Measurements from ENCODE around the gene DOCK6. TPM values are rescaled to one million over a fixed set of nuclear protein-coding genes. Genes with fewer than 3 reads are reported as not detected.
A peak's percentile ranks its signal among the peaks of the same experiment; 100 is the strongest.

DOCK6 gene
- total and polyA plus RNA-seq, 2 of the 13 experiments (the other 11 are each of a cell fraction or from before 2014, with no cell fraction given) = 5.4 to 38.1 TPM

- ATAC-seq (no peak), DNase-seq (ENCODE audit: low spot score) (no peak), FAIRE-seq (no peak)
- H3K79me2 ChIP-seq (ENCODE audit: insufficient read depth, low read length) = no peaks in the 10 kb centered on the region
- no peak overlapping the region for H3K27ac ChIP-seq (ENCODE audit: extremely low read length, insufficient read depth, low read length)
- peak overlapping the region; percentile 78 for H3K4me2 ChIP-seq (ENCODE audit: low read depth, low read length)
- no peaks in the 10 kb centered on the region for H3K36me3 ChIP-seq (replicated peaks in 1 of 2; ENCODE audit: control insufficient read depth in 1 of 2, insufficient read depth in 2 of 2, low read length in 2 of 2)
- no peaks in the 10 kb centered on the region for H4K20me1 ChIP-seq (ENCODE audit: insufficient read depth, low read length)
- peaks cover 53% of the 10 kb centered on the region for H3K4me1 ChIP-seq (ENCODE audit: insufficient read depth, low read length)
- in situ Hi-C loops (cut with HindIII; ENCODE audit: extremely low pct_ligation_motif_present, low pct_unique_long_range_greater_than_20kb) (no loop called here), intact Hi-C loops (cut with micrococcal nuclease; ENCODE audit: unreplicated experiment) (no loop called here)
- CTCF ChIA-PET (ENCODE audit: low intra/inter-chr PET ratio, low total read pairs) = no interaction called here
- POLR2A ChIA-PET = interaction anchor here (1.0 kb wide), 1 partner anchor 25 kb away, joined by 3 read pairs; no protein-coding TSS in a partner anchor
- H3K9me3 ChIP-seq (ENCODE audit: low read length) = no peaks in the 10 kb centered on the region
- H2AFZ ChIP-seq (ENCODE audit: low read length) = no peak overlapping the region
- 31% methylated on average over 16 of the region's 18 CpGs for WGBS (ENCODE audit: low lambda C conversion rate)
- no peaks in the 10 kb centered on the region for H3K27me3 ChIP-seq (ENCODE audit: control insufficient read depth in 1 of 2, insufficient read depth in 2 of 2, low read length in 2 of 2)
- peak overlapping the region; percentile 63 for H3K9ac ChIP-seq (ENCODE audit: insufficient read depth, low read depth, low read length)
- H3K4me3 ChIP-seq (replicated peaks in 1 of 3; ENCODE audit: insufficient read depth in 1 of 3, low read depth in 2 of 3, low read length in 3 of 3) = peak overlapping the region; percentile 73 to 76 (median 76)
- BruUV-seq (replicated peaks) = no TSS peak
- TF ChIP-seq BORCS8-MEF2B (CRISPR knock-in tag; IDR thresholded peaks at IDR 0.05) (no peak), ZNF484 (CRISPR knock-in tag; IDR thresholded peaks at IDR 0.05; ENCODE audit: borderline replicate concordance, low read depth) (no peak), PRDM10 (CRISPR knock-in tag; IDR thresholded peaks at IDR 0.05; ENCODE audit: low read depth) (no peak), ZNF83 (CRISPR knock-in tag; IDR thresholded peaks at IDR 0.05; ENCODE audit: borderline replicate concordance) (no peak), RBM39 (IDR thresholded peaks at IDR 0.05; ENCODE audit: low read depth, low read length, poor library complexity, severe bottlenecking) (no peak), SMAD3 (CRISPR knock-in tag; IDR thresholded peaks at IDR 0.05) (no peak), ZNF124 (CRISPR knock-in tag; IDR thresholded peaks at IDR 0.05) (no peak), SMAD9 (CRISPR knock-in tag; IDR thresholded peaks at IDR 0.05) (no peak), TEAD3 (CRISPR knock-in tag; optimal IDR thresholded peaks at IDR 0.05; ENCODE audit: borderline replicate concordance) (no peak), CBX1 (IDR thresholded peaks at IDR 0.05; ENCODE audit: low read depth) (no peak), CHD4 (IDR thresholded peaks at IDR 0.05; ENCODE audit: borderline replicate concordance, low read length) (0 out of 2 replicates have a peak, but pooled peaks have one; percentile 72), ZNF550 (CRISPR knock-in tag; IDR thresholded peaks at IDR 0.05; ENCODE audit: borderline replicate concordance) (no peak), SIX4 (CRISPR knock-in tag; IDR thresholded peaks at IDR 0.05) (no peak), RARG (CRISPR knock-in tag; IDR thresholded peaks at IDR 0.05; ENCODE audit: low read depth) (no peak), PCBP1 (IDR thresholded peaks at IDR 0.05; ENCODE audit: borderline replicate concordance, low read depth, low read length) (0 out of 2 replicates have a peak, but pooled peaks have one; percentile 45), ZNF569 (CRISPR knock-in tag; IDR thresholded peaks at IDR 0.05; ENCODE audit: borderline replicate concordance) (no peak)
- TF ChIP-seq, protein P1, sequence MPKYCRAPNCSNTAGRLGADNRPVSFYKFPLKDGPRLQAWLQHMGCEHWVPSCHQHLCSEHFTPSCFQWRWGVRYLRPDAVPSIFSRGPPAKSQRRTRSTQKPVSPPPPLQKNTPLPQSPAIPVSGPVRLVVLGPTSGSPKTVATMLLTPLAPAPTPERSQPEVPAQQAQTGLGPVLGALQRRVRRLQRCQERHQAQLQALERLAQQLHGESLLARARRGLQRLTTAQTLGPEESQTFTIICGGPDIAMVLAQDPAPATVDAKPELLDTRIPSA (CRISPR knock-in tag; IDR thresholded peaks at IDR 0.05; ENCODE audit: borderline replicate concordance) = 0 out of 2 replicates have a peak, but pooled peaks have one; percentile 32
- TF ChIP-seq, protein P2, sequence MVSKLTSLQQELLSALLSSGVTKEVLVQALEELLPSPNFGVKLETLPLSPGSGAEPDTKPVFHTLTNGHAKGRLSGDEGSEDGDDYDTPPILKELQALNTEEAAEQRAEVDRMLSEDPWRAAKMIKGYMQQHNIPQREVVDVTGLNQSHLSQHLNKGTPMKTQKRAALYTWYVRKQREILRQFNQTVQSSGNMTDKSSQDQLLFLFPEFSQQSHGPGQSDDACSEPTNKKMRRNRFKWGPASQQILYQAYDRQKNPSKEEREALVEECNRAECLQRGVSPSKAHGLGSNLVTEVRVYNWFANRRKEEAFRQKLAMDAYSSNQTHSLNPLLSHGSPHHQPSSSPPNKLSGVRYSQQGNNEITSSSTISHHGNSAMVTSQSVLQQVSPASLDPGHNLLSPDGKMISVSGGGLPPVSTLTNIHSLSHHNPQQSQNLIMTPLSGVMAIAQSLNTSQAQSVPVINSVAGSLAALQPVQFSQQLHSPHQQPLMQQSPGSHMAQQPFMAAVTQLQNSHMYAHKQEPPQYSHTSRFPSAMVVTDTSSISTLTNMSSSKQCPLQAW (CRISPR knock-in tag; IDR thresholded peaks at IDR 0.05) = 0 out of 2 replicates have a peak, but pooled peaks have one; percentile 22
- TF ChIP-seq, protein P3, sequence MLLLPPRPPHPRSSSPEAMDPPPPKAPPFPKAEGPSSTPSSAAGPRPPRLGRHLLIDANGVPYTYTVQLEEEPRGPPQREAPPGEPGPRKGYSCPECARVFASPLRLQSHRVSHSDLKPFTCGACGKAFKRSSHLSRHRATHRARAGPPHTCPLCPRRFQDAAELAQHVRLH (CRISPR knock-in tag; IDR thresholded peaks at IDR 0.05; ENCODE audit: borderline replicate concordance, low read depth) = no peak
Measured at GRCh38 chr19:11261431-11261970, 823 bp downstream of the DOCK6 start.

Data from HepG2 (cell line).